ENCODE measurements around the gene TCF7. TPM values are rescaled to one million over a fixed set of nuclear protein-coding genes. Genes with fewer than 3 reads are reported as not detected.

TCF7 gene
- total and polyA plus RNA-seq, 2 of the 13 experiments (the other 11 are each of a cell fraction or from before 2014, with no cell fraction given): 6.3 to 6.8 TPM

DNA sequence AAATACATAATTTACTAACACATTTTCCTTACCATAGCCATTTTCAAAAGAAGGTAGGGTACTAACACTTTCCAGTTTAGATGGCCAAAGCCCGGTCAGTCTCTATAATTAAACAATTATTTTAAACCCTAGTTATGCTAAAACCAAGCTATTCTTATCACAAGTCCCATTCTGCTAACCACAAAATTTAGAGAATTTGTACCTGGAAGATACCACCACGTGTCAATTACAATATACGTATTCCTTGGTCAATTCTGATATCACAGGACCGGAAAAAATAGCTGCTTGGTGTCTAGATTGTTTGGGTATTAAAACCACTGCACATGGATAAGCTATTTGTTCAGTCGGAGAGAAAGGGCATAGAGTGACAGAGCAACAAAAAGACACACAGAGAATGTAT, 81.2 kb downstream of the TCF7 start:
- FAIRE-seq: no peak
- CTCF ChIA-PET (ENCODE audit: low intra/inter-chr PET ratio, low total read pairs): no interaction called here
- intact Hi-C loops (cut with micrococcal nuclease; ENCODE audit: unreplicated experiment): no loop called here

More for the DNA sequence above, 81.2 kb downstream of the TCF7 start:
- H3K27me3 ChIP-seq (ENCODE audit: control insufficient read depth in 1 of 2, insufficient read depth in 2 of 2, low read length in 2 of 2): no peaks in the 10 kb centered on the region
- H3K4me2 ChIP-seq (ENCODE audit: low read depth, low read length): no peak overlapping the region
- no peak for TF ChIP-seq SPEN (CRISPR knock-in tag; IDR thresholded peaks at IDR 0.05; ENCODE audit: low read depth)
- no peak for TF ChIP-seq ARNTL (CRISPR knock-in tag; IDR thresholded peaks at IDR 0.05)
- TF ChIP-seq, protein P1, sequence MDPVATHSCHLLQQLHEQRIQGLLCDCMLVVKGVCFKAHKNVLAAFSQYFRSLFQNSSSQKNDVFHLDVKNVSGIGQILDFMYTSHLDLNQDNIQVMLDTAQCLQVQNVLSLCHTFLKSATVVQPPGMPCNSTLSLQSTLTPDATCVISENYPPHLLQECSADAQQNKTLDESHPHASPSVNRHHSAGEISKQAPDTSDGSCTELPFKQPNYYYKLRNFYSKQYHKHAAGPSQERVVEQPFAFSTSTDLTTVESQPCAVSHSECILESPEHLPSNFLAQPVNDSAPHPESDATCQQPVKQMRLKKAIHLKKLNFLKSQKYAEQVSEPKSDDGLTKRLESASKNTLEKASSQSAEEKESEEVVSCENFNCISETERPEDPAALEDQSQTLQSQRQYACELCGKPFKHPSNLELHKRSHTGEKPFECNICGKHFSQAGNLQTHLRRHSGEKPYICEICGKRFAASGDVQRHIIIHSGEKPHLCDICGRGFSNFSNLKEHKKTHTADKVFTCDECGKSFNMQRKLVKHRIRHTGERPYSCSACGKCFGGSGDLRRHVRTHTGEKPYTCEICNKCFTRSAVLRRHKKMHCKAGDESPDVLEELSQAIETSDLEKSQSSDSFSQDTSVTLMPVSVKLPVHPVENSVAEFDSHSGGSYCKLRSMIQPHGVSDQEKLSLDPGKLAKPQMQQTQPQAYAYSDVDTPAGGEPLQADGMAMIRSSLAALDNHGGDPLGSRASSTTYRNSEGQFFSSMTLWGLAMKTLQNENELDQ (CRISPR knock-in tag; IDR thresholded peaks at IDR 0.05; ENCODE audit: borderline replicate concordance): no peak
- no peak for TF ChIP-seq HNRNPUL1 (IDR thresholded peaks at IDR 0.05; ENCODE audit: low read depth, low read length)
- TF ChIP-seq, protein P2, sequence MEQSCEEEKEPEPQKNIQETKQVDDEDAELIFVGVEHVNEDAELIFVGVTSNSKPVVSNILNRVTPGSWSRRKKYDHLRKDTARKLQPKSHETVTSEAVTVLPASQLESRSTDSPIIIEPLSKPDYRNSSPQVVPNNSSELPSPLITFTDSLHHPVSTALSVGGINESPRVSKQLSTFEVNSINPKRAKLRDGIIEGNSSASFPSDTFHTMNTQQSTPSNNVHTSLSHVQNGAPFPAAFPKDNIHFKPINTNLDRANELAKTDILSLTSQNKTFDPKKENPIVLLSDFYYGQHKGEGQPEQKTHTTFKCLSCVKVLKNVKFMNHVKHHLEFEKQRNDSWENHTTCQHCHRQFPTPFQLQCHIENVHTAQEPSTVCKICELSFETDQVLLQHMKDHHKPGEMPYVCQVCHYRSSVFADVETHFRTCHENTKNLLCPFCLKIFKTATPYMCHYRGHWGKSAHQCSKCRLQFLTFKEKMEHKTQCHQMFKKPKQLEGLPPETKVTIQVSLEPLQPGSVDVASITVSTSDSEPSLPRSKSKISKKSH (CRISPR knock-in tag; IDR thresholded peaks at IDR 0.05; ENCODE audit: borderline replicate concordance): no peak
- no peak for TF ChIP-seq LCORL (IDR thresholded peaks at IDR 0.05)
- no peak for TF ChIP-seq LCORL (CRISPR knock-in tag; IDR thresholded peaks at IDR 0.05)
- no peak for TF ChIP-seq ZNF674 (CRISPR knock-in tag; IDR thresholded peaks at IDR 0.05; ENCODE audit: low read depth)
- no peak for TF ChIP-seq ZFY (CRISPR knock-in tag; IDR thresholded peaks at IDR 0.05)
- TF ChIP-seq ZNF253 (CRISPR knock-in tag; IDR thresholded peaks at IDR 0.05; ENCODE audit: borderline replicate concordance): no peak
- TF ChIP-seq, protein P3, sequence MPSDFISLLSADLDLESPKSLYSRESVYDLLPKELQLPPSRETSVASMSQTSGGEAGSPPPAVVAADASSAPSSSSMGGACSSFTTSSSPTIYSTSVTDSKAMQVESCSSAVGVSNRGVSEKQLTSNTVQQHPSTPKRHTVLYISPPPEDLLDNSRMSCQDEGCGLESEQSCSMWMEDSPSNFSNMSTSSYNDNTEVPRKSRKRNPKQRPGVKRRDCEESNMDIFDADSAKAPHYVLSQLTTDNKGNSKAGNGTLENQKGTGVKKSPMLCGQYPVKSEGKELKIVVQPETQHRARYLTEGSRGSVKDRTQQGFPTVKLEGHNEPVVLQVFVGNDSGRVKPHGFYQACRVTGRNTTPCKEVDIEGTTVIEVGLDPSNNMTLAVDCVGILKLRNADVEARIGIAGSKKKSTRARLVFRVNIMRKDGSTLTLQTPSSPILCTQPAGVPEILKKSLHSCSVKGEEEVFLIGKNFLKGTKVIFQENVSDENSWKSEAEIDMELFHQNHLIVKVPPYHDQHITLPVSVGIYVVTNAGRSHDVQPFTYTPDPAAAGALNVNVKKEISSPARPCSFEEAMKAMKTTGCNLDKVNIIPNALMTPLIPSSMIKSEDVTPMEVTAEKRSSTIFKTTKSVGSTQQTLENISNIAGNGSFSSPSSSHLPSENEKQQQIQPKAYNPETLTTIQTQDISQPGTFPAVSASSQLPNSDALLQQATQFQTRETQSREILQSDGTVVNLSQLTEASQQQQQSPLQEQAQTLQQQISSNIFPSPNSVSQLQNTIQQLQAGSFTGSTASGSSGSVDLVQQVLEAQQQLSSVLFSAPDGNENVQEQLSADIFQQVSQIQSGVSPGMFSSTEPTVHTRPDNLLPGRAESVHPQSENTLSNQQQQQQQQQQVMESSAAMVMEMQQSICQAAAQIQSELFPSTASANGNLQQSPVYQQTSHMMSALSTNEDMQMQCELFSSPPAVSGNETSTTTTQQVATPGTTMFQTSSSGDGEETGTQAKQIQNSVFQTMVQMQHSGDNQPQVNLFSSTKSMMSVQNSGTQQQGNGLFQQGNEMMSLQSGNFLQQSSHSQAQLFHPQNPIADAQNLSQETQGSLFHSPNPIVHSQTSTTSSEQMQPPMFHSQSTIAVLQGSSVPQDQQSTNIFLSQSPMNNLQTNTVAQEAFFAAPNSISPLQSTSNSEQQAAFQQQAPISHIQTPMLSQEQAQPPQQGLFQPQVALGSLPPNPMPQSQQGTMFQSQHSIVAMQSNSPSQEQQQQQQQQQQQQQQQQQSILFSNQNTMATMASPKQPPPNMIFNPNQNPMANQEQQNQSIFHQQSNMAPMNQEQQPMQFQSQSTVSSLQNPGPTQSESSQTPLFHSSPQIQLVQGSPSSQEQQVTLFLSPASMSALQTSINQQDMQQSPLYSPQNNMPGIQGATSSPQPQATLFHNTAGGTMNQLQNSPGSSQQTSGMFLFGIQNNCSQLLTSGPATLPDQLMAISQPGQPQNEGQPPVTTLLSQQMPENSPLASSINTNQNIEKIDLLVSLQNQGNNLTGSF (CRISPR knock-in tag; IDR thresholded peaks at IDR 0.05): no peak
- TF ChIP-seq FOXP1 (IDR thresholded peaks at IDR 0.05): no peak
- no peak for TF ChIP-seq FOXP1 (CRISPR knock-in tag; IDR thresholded peaks at IDR 0.05)
- WGBS (ENCODE audit: low lambda C conversion rate): 85% methylated on average over 5 of the region's 5 CpGs
- peaks cover 7 to 30% of the 10 kb centered on the region in 2 experiments for H3K36me3 ChIP-seq (replicated peaks in 1 of 2; ENCODE audit: control insufficient read depth in 1 of 2, insufficient read depth in 2 of 2, low read length in 2 of 2)
- no peak overlapping the region for H2AFZ ChIP-seq (ENCODE audit: low read length)
- in situ Hi-C loops (cut with HindIII; ENCODE audit: extremely low pct_ligation_motif_present, low pct_unique_long_range_greater_than_20kb): loop anchor here (25.0 kb wide), 1 partner anchor 392 kb away; no protein-coding TSS in a partner anchor
- ATAC-seq (no peak), DNase-seq (ENCODE audit: low spot score) (no peak)
- no peaks in the 10 kb centered on the region for H3K79me2 ChIP-seq (ENCODE audit: insufficient read depth, low read length)
- H3K9ac ChIP-seq (ENCODE audit: insufficient read depth, low read depth, low read length): no peak overlapping the region
- no peak overlapping the region for H3K4me3 ChIP-seq (replicated peaks in 1 of 3; ENCODE audit: insufficient read depth in 1 of 3, low read depth in 2 of 3, low read length in 3 of 3)
- BruUV-seq (replicated peaks): no TSS peak
- H3K9me3 ChIP-seq (ENCODE audit: low read length): no peaks in the 10 kb centered on the region
- H3K4me1 ChIP-seq (ENCODE audit: insufficient read depth, low read length): no peaks in the 10 kb centered on the region
- H3K27ac ChIP-seq (ENCODE audit: extremely low read length, insufficient read depth, low read length): no peak overlapping the region
- POLR2A ChIA-PET: no interaction called here
- no peaks in the 10 kb centered on the region; the same call in 1 of the 2 replicates for H4K20me1 ChIP-seq (ENCODE audit: insufficient read depth, low read length)

Measured in HepG2 (cell line).